GM19438 (cell line): ENCODE results near the gene PRXL2B.
"Not testable (repeated sequence)": the region's sequence is repeated elsewhere in the genome, so short reads cannot be mapped to it uniquely, and the experiment has no call there.

Experiments
- ATAC-seq: cut with Tn5 transposase; IDR thresholded peaks from one replicate; pipeline ENCODE4 v1.9.1; 2021; ENCODE audit warnings: low read depth; ENCODE audit not compliant: unreplicated experiment

Gene PRXL2B

GRCh38 chr1:2586154-2587070, at the start of gene PRXL2B:
Gene PRXL2B, plus strand, starts transcription at chr1:2586777. Its CDS starts 109 bp downstream, at chr1:2586886.
- peak; percentile 51 for ATAC-seq

GRCh38 chr1:2537784-2538115, 48.8 kb upstream of the PRXL2B start:
- ATAC-seq: no peak

GRCh38 chr1:2538376-2538775, 48.2 kb upstream of the PRXL2B start:
- no peak for ATAC-seq

GRCh38 chr1:2538872-2539271, 47.7 kb upstream of the PRXL2B start:
- ATAC-seq: no peak

- ATAC-seq: no peak
These were observed 47.2 kb upstream of the PRXL2B start for GRCh38 chr1:2539312-2539907.

- ATAC-seq: no peak
These were observed 45.6 kb upstream of the PRXL2B start for GRCh38 chr1:2540816-2541492.

- ATAC-seq: no peak
These were observed 44.8 kb upstream of the PRXL2B start for GRCh38 chr1:2541619-2542245.

GRCh38 chr1:2542246-2542915, 44.2 kb upstream of the PRXL2B start:
- ATAC-seq: no peak

GRCh38 chr1:2543543-2544092, 43.0 kb upstream of the PRXL2B start:
- no peak for ATAC-seq

GRCh38 chr1:2544093-2544874, 42.3 kb upstream of the PRXL2B start:
- no peak for ATAC-seq

GRCh38 chr1:2544875-2545640, 41.5 kb upstream of the PRXL2B start:
- no peak for ATAC-seq

GRCh38 chr1:2545754-2546514, 40.6 kb upstream of the PRXL2B start:
- ATAC-seq: no peak

GRCh38 chr1:2546515-2547209, 39.9 kb upstream of the PRXL2B start:
- ATAC-seq: no peak

GRCh38 chr1:2547210-2548067, 39.1 kb upstream of the PRXL2B start:
- ATAC-seq: no peak

GRCh38 chr1:2548068-2548589, 38.4 kb upstream of the PRXL2B start:
- no peak for ATAC-seq

GRCh38 chr1:2549367-2550029, 37.1 kb upstream of the PRXL2B start:
- ATAC-seq: not testable (repeated sequence)
